Stimulated activated CD4-positive, alpha-beta T cell treated with anti-CD3 and anti-CD28 coated beads, Interleukin-1b, Interleukin-23, amount 100 ng/mL, for 48 hours (primary cell): ENCODE results near the gene MRPS10.
"Not testable (repeated sequence)": the region's sequence is repeated elsewhere in the genome, so short reads cannot be mapped to it uniquely, and the experiment has no call there.

Experiments used
- DNase-seq: peaks from one replicate; pipeline ENCODE4 v3.0.0-alpha.2; 2020

The MRPS10 gene

DNA sequence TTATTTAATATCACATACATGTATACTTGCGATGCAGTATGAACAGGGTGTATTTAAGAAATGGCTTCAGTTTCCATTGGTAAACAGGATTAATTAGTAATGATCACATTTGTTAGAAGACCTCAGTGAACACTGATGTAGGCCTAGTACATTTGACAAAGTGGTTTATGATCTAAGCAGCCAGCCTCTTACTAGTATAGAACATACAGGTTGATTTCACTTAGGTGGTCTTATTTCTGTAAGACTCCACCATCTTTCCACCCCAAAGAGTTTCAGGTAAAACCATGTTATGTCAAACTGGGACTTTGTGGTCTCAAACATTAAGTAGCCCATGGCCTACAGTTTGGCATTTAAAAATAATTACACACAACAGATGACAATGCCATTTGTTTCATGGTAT lies 20.2 kb upstream of the MRPS10 start:
- DNase-seq: no peak

DNA sequence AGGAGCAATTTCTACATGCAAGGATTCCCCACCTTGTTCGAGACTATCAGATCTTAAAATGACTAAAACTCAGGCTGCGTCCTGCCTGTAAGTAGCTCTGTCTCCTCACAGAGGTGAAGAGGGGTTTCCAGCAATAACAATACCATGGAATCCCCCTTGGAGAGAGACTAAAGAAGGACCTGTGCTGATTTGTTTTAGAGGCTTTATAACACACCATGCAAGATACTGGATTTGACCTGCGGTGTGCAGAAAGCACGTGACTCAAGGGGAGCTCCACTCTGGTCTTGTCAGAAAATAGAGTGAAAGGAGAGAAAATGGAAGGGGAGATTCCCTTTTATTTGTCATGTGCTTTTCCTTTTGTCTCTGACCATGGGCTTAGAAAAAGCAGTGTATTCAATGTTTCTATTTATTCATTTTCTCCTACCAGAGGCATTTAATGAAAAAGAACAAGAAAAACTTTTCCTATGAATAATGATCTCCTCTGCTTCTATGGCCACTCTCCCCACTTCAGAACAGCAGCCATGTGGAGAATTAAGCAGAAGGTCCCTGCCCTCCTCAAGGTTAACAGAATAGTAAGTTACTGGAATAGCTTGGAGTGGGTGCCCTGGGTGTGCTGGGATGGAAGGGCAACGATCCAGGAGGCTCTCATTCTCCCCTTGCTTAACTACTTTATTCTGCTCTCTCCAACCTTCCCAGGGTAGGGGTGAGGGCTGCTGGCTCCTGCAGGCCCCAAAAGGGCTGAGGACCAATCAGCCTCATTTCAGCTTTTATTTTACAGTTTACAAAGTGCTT lies 19.2 kb upstream of the MRPS10 start:
- no peak for DNase-seq

DNA sequence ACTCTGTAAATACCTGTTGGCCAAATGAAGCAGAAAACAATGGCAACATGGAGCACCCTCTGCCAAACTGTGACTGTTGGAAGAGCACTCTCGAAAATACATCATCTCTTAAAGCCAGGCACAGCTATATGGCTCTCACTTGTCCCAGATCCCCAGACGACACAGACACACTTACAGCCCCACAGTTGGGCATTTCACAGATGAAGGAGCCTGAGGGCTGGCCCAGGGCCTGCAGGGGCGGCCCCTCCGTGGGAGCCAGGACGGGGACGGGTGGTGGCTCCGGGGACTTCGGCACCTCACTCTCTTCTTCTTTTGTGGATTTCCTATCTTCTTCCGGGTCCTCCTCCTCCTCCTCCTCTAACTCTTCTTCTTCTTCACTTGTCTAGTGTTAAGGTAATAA lies 18.4 kb upstream of the MRPS10 start:
- DNase-seq: no peak

DNA sequence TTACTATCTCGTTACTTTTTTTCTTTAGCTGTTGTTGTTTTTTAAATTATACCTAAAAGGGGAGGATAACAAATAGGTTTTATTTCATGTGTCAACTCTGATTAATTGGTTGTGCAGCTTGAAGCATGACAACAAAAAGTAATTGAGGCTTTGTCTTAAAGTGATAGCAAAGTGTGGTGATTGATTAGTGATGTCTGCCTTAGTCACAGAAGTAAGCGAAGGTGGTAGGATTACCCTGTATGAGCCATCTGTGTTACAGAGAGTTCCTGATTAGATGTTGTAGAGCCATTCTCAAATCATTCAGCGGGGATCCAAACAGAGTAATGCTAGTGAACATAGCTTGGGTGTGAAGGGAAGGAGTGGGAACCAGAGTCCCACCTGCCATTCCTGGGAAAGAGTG lies 14.4 kb upstream of the MRPS10 start:
- DNase-seq: no peak

DNA sequence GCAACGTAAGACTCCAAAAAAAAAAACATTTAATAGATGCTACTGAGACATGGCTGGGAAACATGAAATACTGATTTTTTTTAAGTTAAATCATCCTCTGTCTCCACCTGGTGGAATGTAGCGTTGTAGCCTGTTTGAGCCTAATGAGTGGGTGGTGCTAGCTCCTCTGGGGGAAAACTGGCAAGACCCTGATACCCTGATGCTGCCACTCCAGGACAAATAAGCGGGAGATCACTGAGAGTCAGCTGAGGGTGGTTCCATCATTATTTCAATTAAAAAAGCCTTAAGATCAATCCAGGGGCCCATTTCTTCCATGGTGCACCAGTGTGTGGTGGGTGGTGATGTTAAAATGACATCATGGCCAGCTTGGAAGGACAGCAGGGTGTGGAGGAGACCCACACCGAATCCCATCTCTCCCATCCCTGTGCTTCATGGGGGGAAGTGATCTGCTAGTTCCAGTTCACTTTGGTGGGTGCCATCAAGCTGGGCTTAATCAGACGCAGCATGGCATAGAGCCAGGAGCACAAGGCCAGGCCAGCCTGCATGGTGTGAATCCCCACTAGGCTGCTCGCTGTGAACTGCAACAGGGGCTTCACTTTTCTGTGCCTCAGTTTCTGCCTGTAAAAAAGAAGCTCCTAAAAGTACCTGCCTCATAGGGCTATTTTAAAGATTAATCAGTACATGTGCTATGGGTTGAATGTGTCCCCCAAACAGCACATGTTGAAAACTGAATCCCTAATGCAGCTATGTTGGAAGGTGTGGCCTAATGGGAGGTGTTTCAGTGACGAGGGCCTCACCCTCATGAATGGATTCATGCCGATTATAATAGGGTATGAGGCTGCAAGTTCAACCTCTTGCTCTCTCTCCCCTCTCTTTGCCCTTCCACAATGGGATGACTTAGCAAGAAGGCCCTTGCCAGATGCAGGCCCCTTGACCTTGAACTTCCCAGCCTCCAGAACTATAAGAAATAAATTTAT lies 13.0 kb upstream of the MRPS10 start:
- DNase-seq: no peak

DNA sequence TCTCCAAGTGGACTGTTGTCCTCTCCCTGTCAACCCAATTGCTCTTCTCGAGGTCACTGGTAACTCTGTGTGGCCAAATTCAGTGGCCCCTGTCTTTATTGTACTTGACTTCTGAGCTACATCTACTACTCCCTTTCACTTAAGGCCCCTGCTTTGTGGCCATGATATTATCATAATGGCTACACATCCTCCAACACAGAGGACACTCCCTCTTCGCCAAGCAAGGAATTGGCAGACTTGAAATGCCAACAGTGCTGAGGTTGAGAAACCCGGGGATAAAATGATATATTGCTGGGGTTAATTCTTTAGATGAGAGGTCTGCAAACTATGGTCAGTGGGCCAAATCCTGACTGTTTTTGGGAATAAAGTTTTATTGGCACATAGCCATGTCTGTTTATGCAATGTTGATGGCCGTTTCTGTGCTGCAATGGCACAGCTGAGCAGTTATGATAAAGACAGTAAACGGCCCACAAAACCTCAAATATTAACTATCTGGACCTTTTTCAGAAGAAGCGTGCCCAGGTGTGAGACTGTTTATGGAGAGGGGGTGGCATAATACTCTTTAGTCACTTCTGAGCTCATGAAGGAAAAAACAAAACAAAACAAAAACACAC lies 12.0 kb upstream of the MRPS10 start:
- DNase-seq: no peak

DNA sequence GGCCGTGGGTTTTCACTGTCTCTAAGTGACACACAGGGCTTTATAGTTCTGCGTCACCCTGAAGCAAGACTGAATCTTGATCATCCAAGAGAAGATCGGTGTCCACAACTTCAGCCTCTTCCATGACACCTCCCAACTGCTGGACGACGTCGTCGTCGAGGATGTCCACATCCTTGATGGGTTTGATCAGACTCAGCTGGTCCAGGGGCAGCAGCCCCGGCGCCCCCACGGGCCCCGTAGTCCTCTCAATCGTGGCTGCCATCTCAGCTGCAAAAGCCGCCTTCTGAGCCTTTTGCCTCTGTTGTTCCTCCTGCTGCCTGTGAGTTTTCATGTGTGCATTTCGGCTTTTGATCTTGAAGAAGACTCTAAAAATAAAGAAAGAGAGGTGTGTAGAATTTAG lies 10.6 kb upstream of the MRPS10 start:
- no peak for DNase-seq

DNA sequence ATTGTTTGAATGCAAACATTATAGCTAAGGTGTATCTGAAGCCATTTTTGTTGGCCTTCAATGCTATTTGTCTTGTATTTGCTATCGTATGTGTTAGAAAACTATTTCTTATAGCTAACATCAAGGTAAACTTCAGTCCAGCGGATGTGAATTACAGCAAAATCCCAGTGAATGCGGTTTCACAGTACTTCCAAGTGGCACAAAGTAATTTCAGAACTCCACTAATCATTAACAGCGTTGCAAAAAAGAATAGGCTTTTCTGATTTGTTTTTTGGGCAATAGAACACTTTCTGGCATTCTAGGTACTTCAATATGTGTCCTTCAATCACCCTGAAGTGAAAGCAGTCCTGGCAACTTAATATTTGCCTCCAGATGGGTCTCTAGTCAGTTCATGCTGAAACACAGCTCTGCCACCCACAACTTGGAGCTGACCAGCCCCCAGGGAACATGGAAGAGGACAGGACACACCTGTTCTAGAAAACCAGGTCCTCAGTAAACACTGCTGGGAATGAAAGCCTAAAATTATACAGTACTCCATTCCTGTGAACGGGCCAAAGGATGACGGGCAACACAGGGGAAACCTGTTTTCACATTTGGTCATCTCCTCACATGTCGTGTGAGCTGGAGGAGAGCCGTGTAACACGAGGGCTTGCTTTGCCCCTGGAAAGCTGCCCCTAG lies 9.7 kb upstream of the MRPS10 start:
- DNase-seq: no peak

DNA sequence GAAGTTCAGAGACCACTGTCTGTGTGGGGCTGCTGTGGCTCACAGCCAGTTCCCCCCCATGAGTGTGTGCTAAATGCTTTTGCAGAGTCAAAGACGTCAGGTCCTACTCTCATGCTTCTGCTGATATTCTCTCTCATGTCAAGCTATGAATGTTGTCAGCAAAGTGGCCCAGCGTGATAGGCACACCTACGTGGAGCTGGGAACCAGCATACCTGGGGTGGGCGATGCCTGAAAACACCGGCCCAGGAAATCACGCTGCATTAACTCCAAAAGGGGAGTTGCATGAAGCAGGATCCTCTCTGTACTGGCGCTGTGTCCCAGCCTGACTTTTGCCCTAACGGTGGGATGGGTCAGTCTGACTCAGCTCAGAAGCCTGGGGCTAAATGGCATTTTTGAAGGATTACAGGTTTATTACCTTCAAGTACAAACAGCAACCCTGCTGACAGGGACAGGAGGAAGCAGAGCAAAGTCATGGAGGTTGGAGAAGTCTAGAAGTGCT lies 9.0 kb upstream of the MRPS10 start:
- no peak for DNase-seq

DNA sequence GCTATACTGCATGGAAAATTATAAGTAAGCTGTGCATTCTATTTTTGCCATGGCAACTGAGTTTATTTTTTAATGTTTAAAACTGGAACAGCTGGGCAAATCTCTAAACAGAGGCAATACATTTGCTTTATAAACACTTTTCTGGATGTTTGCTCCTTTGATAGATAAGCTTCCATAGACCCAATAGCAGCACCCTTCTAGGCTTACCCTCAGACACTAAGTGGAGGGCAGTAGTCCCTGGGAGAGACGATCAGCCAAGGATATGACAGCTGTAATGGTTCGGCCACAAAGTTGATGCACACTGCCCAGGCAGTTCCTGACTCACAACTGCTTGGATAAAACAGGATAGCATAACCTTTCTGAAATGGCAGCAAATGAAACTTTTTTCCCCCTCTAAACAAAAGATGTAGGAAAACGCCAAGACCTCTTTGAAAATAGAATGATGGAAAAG lies 8.5 kb upstream of the MRPS10 start:
- no peak for DNase-seq

DNA sequence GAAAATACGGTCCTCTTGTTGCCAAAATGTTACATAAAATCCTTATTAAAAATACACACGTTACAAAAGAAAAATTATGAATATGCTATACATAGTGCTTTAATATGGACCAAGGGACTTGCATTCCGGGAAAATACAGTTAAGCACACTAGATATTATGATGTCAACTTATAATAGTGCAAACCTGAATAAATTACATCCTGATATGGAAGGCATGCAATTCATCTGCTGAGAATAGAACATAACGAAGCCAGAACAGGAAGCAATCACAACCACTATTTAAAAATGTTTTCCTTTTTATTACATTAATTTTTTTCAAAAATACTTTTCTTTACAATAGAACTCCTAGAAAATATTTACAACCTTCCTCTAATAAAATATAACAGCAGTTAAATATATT lies 7.8 kb upstream of the MRPS10 start:
- DNase-seq: no peak

DNA sequence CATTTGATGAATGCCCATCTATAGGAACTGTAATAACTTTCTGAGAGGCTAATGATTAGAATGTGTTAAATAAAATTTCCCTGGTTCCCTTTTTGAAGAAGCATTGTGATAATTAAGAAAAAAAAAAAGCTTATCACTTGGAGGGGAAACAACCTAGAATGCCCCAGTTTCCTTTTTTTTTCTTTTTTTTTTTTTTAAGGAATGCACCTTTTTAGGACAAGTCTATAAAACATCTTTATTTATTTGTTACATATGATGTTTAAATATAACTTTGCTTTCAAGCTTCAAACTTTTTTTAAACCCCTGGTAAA lies 7.3 kb upstream of the MRPS10 start:
- no peak for DNase-seq

DNA sequence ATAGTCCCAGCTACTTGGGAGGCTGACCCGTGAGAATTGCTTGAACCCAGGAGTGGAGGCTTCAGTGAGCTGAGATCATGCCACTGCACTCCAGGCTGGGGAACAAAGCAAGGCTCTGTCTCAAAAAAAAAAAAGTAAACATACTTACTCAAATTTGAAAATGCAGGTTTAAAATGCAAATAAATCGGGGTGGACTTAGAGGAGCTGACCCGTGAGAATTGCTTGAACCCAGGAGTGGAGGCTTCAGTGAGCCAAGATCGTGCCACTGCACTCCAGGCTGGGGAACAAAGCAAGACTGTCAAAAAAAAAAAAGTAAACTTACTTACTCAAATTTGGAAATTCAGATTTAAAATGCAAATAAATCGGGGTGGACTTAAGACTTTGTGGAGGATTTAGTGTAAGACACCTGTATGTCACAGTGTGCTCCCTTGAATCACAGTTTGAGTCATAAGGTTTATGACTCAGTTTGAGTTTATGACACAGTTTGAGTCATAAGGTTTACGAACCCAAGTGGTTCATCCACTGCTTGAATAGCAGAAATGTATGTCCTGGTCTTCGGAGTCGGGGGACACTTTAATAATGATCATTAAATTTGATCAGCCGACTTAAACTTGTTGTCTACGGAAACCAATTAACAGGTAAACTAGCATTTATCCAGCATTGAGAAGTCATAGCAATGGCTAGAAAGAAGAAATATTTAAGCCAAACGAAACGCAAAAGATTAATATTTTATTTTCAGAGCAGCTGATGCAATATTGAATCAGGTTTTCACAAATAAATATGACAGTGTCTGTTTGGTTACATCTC lies 6.8 kb upstream of the MRPS10 start:
- no peak for DNase-seq

DNA sequence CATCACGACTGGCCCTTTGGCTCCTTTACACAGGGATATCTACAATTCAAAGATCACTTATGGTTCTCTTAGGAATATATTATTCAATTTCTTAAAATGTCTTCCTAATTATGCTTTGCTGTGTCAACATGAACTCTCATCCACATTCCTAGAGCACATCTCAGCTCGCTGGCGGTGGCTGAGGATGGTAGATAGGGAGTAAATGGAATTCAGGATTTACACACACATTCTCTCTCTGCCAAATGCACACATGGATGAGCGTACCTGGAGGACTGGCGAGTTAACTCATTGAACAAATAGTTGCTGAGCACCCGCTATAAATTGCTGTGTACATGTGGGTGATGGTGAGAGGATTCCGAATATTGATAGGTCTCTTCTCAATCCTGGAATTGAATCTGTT lies 4.8 kb upstream of the MRPS10 start:
- DNase-seq: no peak

DNA sequence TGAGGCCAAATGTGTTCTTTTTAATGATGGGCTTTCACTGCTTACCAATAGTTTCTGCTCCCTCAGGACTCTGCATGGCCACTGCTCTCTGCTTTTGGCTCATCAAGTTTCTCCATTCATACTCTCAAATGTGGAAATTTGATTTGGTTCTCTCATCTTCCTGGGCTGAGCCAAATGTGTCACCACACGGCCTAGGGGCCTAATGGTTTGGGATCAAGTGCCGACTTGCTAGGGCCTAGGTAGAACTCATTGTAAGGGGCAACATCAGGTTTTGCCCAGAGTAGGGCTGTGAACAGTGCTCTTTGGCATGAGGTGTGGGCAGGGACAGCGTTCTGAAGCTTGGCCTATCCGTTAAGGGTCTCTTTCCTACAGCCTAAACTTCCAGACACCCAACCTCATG lies 3.9 kb upstream of the MRPS10 start:
- DNase-seq: no peak

DNA sequence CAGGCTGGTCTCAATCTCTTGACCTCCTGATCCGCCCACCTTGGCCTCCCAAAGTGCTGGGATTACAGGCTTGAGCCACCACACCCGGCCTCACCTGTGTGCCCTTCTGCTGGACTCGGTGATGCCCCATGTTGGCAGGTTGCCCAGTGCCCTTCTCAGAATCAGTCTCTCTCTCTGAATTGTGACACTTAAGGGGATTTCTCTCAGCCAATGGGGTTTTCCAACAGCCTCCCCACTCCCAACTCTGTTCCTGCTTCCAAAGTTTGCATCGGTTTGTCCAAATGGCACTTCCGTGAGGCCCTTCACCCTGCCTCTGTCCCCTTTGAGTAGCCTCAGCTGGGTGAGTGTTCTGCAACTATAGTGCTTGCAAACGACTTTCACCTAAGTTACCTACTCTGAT lies 3.1 kb upstream of the MRPS10 start:
- no peak for DNase-seq

DNA sequence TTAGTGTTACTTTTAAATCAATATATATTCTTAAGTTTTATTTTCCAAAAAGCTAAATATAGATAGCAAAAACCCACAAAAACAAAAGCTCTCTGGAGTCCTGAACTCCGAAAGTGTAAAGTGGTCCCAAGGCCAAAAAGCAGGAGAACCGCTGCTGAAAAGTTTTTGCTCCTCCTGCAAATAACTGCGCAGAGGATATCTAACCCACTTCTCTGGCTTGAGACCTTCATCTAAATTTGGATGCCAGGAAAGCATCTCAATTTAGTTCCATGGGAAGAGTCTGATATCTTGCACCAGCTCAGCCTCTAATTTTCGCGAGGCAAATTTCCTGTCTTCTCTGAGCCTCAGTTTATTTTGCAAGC lies 523 bp downstream of the MRPS10 start:
- no peak for DNase-seq

DNA sequence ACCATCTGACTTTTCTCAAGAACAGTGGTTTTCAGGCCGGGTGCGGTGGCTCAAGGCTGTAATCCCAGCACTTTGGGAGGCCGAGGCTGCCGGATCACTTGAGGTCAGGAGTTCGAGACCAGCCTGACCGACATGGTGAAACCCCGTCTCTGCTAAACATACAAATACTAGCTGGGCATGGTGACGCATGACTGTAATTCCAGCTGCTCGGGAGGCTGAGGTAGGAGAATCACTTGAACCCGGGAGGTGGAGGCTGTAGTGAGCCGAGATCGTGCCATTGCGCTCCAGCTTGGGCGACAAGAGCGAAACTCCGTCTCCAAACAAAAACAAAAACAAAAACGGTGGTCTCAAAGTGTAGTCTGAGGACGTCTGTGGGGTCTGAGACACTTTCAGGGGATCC lies 1.2 kb downstream of the MRPS10 start:
- not testable (repeated sequence) for DNase-seq

DNA sequence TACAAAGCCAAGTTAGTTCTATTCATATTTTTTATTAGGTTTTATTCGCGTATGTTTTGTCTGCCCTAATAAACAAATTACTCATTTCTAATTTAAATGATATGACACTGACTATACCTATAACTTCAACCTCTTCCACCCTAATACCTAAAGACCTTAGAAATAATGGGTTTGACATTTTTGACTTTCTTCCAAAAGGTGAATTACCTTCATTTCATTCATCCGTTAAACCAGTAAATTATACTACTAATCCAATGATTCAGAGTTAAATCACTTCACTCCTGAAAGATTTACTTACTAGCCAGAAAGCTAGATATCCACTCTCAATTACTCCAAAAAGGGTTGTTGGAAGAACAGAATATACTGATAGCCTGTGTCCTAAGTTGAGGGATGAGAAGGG lies 5.2 kb downstream of the MRPS10 start:
- DNase-seq: no peak

DNA sequence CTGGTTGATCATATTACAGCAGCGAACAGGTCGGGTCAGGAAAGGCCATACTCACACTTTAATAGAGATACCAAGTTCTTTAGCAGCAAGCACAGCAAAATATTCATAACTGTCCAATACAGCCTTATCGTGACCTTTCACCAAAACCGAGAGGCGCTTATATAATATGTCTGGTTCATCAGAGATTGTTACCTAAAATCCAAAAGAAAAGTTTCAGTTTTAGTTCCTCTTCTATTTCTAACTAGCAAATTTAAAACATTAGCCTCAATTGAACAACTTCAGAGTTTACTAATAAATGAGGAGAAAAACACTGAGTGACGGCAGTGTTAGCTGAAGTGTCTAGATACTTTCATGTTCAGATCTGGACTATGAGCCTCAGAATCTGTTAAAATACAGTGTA lies 5.9 kb downstream of the MRPS10 start:
- no peak for DNase-seq

DNA sequence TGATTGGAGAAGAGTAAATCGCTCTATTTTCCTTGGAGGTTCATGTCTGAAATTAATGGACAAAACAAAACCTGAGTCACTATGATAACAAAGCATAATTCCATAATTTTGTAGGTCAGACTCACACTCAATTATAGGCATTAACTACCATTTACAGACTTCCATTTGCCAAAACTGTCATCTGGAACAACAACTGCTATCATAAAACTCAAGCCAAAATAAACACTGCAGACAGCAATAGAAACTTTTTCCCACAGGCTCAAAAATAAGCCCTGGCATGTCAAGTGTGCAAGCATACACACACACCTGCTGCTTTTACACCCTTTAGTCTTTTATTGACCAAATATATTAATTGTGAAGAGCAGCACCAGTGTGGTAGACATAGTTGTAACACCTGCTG lies 7.1 kb downstream of the MRPS10 start:
- DNase-seq: no peak

DNA sequence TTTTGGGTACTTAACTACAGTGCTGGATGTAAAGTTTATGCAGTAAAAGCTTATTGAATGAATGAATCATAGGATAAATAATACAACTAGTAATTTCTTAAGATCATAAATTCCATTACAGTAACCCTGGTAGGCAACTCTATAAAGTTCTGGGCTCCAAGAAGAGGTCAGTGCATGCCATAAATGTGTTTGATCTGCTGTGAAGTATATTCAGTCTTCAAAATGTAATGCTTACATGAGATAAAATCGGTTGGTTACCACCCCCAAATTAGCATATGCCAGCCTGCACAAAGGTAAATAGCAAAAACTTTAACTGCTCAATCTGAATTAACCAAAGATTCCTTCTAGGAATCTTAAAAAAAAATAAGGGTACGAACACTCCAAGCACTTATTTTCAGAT lies 10.1 kb downstream of the MRPS10 start:
- DNase-seq: not testable (repeated sequence)
